GM19467 (cell line): ENCODE measurements around the gene SUPT20HL1.

Experiments used
- ATAC-seq: cut with Tn5 transposase; IDR thresholded peaks from one replicate; pipeline ENCODE4 v1.9.1; 2021; ENCODE audit warnings: mild to moderate bottlenecking, moderate library complexity; ENCODE audit not compliant: unreplicated experiment

Gene SUPT20HL1

DNA sequence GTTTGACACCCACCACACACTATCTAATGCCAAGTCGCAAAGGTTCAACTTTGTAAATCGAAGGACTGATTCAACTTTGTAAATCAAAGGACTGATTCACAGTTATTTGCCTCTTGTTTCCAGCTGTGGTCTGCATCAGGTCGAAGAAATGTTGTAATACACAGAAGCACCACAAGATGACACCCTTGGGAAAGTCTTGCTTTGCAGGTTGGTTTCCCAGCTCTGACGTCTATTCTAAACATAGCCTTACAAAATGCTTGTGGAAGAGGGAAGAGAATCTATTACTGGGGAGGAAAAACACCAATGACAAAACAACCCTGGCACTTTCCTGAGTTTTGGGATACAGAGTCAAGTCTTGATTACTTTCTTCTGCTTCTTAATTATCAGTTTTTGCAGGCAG is 35.3 kb downstream of the SUPT20HL1 start:
- peak; percentile 73 for ATAC-seq

DNA sequence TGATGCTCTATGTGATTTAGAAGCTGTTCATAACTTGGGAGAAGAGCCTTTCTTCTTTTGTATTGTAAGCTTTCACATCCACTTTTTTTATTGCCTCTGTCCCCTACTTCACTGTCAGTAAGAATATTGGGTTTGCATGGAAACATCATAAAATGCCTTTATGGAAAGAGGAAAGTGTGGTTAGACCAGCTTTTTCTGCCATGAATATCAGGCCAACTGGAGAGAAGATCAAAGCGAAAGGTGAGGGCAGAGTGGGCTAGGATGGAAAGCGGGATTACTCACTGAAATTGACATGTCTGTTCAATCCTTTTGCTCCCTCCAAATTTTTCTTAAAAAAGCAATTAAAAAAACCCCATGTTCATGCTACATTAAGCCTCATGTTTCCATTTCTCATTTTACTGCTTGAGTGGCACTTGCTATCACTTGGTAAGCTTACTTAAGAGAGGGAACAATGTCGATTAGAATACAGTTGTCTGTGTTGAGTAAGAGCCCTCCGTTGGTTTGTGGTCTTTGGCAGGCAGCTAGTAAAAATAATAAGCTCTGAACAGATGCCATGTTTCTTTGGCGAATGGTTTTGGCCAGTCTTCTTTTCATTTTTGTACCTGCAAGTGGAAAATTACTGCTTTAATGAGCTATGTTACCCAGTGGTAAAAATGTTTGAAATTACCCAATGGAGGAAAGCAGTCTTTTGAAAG is 35.9 kb downstream of the SUPT20HL1 start:
- no peak for ATAC-seq

DNA sequence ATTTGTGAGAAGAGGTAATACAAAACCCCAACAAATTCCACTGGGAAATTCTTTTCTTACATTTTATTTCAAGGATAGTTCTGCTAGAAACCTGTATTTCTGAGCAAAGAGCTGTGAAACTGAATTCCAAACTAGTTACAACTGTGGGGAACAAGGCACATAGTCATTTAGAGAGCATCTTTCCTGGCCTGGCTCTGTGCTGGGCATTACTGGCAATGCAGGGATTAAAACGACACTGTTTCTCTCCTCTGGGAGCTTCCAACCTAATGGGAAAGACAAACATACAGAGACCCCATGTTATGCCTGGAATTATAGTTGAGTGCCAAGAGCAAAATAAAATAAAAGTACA is 36.5 kb downstream of the SUPT20HL1 start:
- ATAC-seq = no peak

DNA sequence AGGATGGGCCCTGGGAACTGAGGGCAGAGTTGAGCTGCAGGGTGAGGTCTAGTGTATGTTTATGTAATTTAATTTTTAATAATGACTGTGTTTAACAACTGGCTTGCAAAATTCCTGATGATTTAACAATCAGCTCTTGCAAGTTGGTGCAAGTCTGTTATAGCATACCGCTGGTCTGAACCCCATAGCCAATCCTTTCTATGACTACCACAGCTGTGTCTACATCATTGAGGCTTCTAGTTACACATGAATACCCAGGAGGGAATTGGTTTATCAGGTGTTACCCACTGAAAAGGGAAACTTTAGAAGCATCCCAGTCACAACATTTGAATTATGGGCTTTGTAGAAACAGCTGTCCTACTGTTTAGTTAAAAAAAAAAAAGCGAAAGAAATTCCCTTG is 38.3 kb downstream of the SUPT20HL1 start:
- no peak for ATAC-seq

DNA sequence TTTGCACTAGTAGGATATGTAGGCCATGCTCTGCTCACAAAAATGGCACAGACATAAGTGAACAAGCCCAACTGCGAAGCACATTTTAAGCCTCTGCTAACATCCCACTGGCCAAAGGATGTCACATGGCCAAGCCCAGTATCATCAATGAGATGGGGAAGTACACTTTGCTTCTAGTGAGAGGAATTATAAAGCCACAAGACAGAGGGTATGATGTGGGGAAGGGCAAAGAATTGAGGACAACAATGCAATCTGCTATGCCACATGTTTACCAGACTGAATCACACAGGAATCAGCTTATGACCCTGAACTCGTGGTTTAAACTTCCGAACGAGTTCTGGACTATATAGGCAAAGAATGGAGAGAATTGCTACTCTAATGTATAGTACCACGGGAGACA is 39.1 kb downstream of the SUPT20HL1 start:
- no peak for ATAC-seq

DNA sequence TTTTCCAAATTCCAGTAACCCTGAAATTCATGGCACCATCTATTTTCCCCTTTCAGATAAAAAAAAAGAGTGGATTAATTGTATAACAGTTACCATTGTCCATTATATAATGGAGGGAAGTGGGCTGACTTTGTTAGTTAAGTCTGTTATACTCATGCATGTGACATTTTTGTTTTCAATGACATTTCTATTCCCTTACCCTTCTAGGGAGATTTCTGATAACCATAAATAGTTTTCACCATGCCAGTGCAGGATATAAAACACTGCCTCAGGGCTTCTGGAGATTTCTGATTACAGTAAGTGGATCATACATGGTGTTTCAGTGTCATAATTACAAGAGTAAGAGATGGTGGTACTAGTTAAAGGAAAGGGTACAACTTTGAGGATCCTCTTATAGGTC is 45.5 kb downstream of the SUPT20HL1 start:
- ATAC-seq = no peak
